ENCODE measurements around the gene STXBP4. TPM values are rescaled to one million over a fixed set of nuclear protein-coding genes. Genes with fewer than 3 reads are reported as not detected.

The STXBP4 gene
- total and polyA plus RNA-seq, 2 experiments from 2014 or later, result 25.0 to 52.1 TPM

- TF ChIP-seq REST (IDR thresholded peaks at IDR 0.05; ENCODE audit: unreplicated experiment) (no peak), NANOG (IDR thresholded peaks at IDR 0.05; ENCODE audit: borderline replicate concordance) (no peak), POLR2AphosphoS5 (IDR thresholded peaks at IDR 0.05; ENCODE audit: low read depth) (no peak), ZNF114 (CRISPR knock-in tag; IDR thresholded peaks at IDR 0.05) (no peak), EZH2phosphoT487 (IDR thresholded peaks at IDR 0.05; ENCODE audit: unreplicated experiment) (no peak)
- TF ChIP-seq, protein P1, sequence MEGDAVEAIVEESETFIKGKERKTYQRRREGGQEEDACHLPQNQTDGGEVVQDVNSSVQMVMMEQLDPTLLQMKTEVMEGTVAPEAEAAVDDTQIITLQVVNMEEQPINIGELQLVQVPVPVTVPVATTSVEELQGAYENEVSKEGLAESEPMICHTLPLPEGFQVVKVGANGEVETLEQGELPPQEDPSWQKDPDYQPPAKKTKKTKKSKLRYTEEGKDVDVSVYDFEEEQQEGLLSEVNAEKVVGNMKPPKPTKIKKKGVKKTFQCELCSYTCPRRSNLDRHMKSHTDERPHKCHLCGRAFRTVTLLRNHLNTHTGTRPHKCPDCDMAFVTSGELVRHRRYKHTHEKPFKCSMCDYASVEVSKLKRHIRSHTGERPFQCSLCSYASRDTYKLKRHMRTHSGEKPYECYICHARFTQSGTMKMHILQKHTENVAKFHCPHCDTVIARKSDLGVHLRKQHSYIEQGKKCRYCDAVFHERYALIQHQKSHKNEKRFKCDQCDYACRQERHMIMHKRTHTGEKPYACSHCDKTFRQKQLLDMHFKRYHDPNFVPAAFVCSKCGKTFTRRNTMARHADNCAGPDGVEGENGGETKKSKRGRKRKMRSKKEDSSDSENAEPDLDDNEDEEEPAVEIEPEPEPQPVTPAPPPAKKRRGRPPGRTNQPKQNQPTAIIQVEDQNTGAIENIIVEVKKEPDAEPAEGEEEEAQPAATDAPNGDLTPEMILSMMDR (conservative IDR thresholded peaks at IDR 0.05; ENCODE audit: low read depth in 2 of 2), result no peak
Observed at GRCh38 chr17:55166506-55166905, 197.9 kb downstream of the STXBP4 start (continued).

DNA sequence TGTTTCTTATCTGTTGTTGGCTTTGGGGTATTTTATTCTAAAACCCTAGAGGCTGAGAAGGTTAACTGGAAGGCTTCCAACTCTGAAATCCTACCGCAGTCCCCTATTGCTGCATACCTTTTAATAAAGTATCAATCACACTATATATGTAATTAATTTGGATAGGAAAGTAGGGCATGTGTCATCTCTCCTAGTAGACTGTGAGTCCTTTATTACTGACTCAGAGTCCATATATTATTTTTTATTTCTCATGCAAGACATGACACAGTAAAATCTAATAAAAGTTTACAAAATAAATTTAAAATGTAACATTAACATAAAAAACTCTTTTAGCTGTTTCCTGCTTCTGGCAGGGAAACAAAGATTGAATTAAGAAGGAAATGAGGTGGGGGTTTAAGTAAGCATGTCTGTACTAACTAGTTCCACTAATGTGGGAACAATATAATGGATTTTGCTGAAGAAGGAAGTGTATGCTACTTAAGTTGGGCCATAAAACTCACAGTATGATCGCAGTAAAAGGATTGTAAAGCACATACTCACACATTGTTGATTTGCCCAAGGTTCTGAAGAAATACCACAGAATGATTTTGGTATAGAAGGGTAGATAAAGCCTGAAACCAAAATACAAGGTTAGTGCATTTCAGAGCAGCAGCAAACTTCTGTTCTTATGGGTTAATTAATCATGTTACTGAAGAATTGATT is 198.6 kb downstream of the STXBP4 start:
- Histone ChIP-seq H2AFZ (no peak overlapping the region), H3K9me2 (ENCODE audit: insufficient read depth) (no peaks in the 10 kb centered on the region), H3K36me3 (ENCODE audit: insufficient read depth) (no peaks in the 10 kb centered on the region), H3K4me2 (no peak overlapping the region), H3F3A (replicated peaks; ENCODE audit: low read depth) (no peaks in the 10 kb centered on the region), H4K20me1 (replicated peaks; ENCODE audit: insufficient read depth) (no peaks in the 10 kb centered on the region), H3K4me1 (ENCODE audit: insufficient read depth) (no peaks in the 10 kb centered on the region), H3K27ac (ENCODE audit: low read depth) (no peak overlapping the region), H3K4me3 (no peak overlapping the region), H3K79me2 (replicated peaks; ENCODE audit: insufficient read depth) (no peaks in the 10 kb centered on the region), H3K27me3 (ENCODE audit: insufficient read depth) (no peaks in the 10 kb centered on the region)
- ATAC-seq, result no peak
- Mint-ChIP-seq H3K4me3 (no peak overlapping the region), H3K36me3 (ENCODE audit: low read depth) (no peaks in the 10 kb centered on the region), H3K27ac (no peak overlapping the region), H3K4me1 (no peaks in the 10 kb centered on the region), H3K27me3 (ENCODE audit: insufficient read depth, low read depth, poor library complexity) (peaks cover 1% of the 10 kb centered on the region), H3K9me3 (no peaks in the 10 kb centered on the region)
- no peak for DNase-seq (ENCODE audit: low spot score)
- TF ChIP-seq POLR2AphosphoS5 (IDR thresholded peaks at IDR 0.05; ENCODE audit: low read depth) (no peak), NANOG (IDR thresholded peaks at IDR 0.05; ENCODE audit: borderline replicate concordance) (no peak), CREB1 (CRISPR knock-in tag; IDR thresholded peaks at IDR 0.05; ENCODE audit: low read depth) (no peak), REST (IDR thresholded peaks at IDR 0.05; ENCODE audit: unreplicated experiment) (no peak), JUNB (IDR thresholded peaks at IDR 0.05; ENCODE audit: unreplicated experiment) (no peak), ZNF331 (CRISPR knock-in tag; IDR thresholded peaks at IDR 0.05; ENCODE audit: low read depth) (no peak), STAT1 (IDR thresholded peaks at IDR 0.05; ENCODE audit: unreplicated experiment) (no peak)
- TF ChIP-seq, protein P2, sequence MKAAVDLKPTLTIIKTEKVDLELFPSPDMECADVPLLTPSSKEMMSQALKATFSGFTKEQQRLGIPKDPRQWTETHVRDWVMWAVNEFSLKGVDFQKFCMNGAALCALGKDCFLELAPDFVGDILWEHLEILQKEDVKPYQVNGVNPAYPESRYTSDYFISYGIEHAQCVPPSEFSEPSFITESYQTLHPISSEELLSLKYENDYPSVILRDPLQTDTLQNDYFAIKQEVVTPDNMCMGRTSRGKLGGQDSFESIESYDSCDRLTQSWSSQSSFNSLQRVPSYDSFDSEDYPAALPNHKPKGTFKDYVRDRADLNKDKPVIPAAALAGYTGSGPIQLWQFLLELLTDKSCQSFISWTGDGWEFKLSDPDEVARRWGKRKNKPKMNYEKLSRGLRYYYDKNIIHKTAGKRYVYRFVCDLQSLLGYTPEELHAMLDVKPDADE (IDR thresholded peaks at IDR 0.05), result no peak
